Smooth muscle cell (in vitro differentiated cells): ENCODE measurements around the gene C9orf78. TPM values are rescaled to one million over a fixed set of nuclear protein-coding genes. Genes with fewer than 3 reads are reported as not detected.

ENCODE experiments used
- DNase-seq: peaks from one replicate; lab custom pipeline; 2025; ENCODE audit not compliant: unreplicated experiment; lab: John Stamatoyannopoulos, UW
- H2AFZ ChIP-seq: fragments of 200-600 bp; sonication (generic); 2 replicates; pipeline ENCODE4 v1.6.0; 2016; ENCODE audit warnings: antibody characterized with exemption, low read depth, mild to moderate bottlenecking
- H3F3A ChIP-seq: fragments of 200-600 bp; sonication (generic); 2 replicates; pipeline ENCODE4 v1.6.0; 2017; ENCODE audit warnings: antibody characterized with exemption, low read depth
- H3K27ac ChIP-seq: fragments of 200-600 bp; sonication (generic); 2 replicates; pipeline ENCODE4 v1.5.1; 2016; ENCODE audit warnings: low read depth, mild to moderate bottlenecking
- H3K27me3 ChIP-seq: fragments of 200-600 bp; sonication (generic); 2 replicates; pipeline ENCODE4 v1.6.1; 2016; ENCODE audit warnings: low read depth, mild to moderate bottlenecking
- H3K36me3 ChIP-seq: fragments of 200-600 bp; sonication (generic); 2 replicates; pipeline ENCODE4 v1.5.1; 2016; ENCODE audit warnings: low read depth
- H3K4me1 ChIP-seq: fragments of 200-600 bp; sonication (generic); 2 replicates; pipeline ENCODE4 v1.5.1; 2016; ENCODE audit warnings: low read depth
- H3K4me2 ChIP-seq: fragments of 200-600 bp; sonication (generic); 2 replicates; pipeline ENCODE4 v1.6.0; 2016; ENCODE audit warnings: mild to moderate bottlenecking
- H3K4me3 ChIP-seq: fragments of 200-600 bp; sonication (generic); 2 replicates; pipeline ENCODE4 v1.5.1; 2016; ENCODE audit warnings: mild to moderate bottlenecking
- H3K79me2 ChIP-seq: fragments of 200-600 bp; sonication (generic); 2 replicates; pipeline ENCODE4 v1.6.0; 2016; ENCODE audit warnings: low read depth, mild to moderate bottlenecking
- H3K9ac ChIP-seq: fragments of 200-600 bp; sonication (generic); 2 replicates; pipeline ENCODE4 v1.6.0; 2016; ENCODE audit warnings: low read depth
- H3K9me3 ChIP-seq: fragments of 200-600 bp; sonication (generic); replicated peaks from 2 replicates; pipeline ENCODE4 v1.5.1; 2016; ENCODE audit warnings: low read depth
- H4K20me1 ChIP-seq: fragments of 200-600 bp; sonication (generic); 2 replicates; pipeline ENCODE4 v1.6.0; 2016; ENCODE audit warnings: low read depth
- CTCF ChIP-seq: fragments of 200-600 bp; sonication (generic); IDR thresholded peaks from 2 replicates; pipeline ENCODE4 v1.5.1; 2017; ENCODE audit warnings: borderline replicate concordance, mild to moderate bottlenecking, antibody characterized with exemption; ENCODE audit not compliant: insufficient read depth, poor library complexity, severe bottlenecking
- WGBS: methylation state at CpG from one replicate; pipeline ENCODE4 v1.1.7; 2016; ENCODE audit warnings: low lambda C conversion rate; 5-methylcytosine and 5-hydroxymethylcytosine counted together
- polyA plus RNA-seq: library from polyadenylated mRNA; unstranded; fragments of >200 nt; fragmentation: Nextera tagmentation; extraction: Ambion mirVana; gene quantifications from 2 replicates; pipeline ENCODE4 v1.2.1, GENCODE V29; 2016
- total RNA-seq: library from RNA; depleted of rRNA; stranded (reverse); fragments of >200 nt; gene quantifications from 2 replicates; pipeline ENCODE4 v1.2.3, GENCODE V29; 2014

The C9orf78 gene
- total and polyA plus RNA-seq, 2 experiments from 2014 or later, result 38.0 to 53.8 TPM

DNA sequence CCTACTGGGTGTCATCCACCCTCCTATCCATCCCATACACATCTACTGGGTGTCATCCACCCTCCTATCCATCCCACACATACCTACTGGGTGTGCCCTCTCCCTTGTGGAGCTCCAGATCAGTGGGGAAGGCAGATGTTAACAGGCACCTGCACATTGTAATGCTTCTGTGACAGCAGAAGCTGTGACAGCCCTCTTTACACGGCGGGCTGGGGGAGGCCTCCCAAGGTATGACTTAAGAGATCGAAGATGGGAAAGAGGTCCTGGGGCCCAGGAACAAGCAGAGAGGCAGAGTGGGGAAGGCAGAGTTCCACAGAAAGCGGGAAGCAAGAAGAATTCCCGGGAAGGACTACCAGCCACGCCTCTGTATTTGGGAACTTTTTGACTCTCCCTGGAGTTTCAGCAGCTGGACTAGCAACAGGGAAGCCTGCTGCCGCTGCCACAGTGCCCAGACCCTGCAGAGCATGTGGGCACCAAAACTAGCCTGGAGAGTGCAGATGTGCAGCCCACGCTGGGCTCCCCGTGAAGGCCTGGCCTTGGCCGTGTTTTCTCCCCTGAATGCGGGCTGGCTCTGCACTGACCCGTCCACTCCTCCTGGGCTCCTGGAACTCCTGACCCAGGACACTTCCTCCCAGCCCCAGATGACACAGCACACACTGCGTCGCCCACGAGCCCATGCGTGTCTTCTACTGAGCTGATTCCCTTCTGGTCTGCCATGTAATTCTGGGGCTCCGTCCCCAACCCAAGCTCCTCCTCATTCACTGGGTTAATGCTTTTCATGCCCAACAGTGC, 20.4 kb downstream of the C9orf78 start:
- H3K9me3 ChIP-seq, result no peaks in the 10 kb centered on the region
- no peak overlapping the region for H3K4me2 ChIP-seq
- H3K9ac ChIP-seq, result no peak overlapping the region
- no peak overlapping the region for H3K27ac ChIP-seq
- no peak overlapping the region for H3K4me3 ChIP-seq
- no peaks in the 10 kb centered on the region for H3K79me2 ChIP-seq
- H3K27me3 ChIP-seq, result no peaks in the 10 kb centered on the region
- no peak for DNase-seq
- no peak for TF ChIP-seq CTCF
- H3K36me3 ChIP-seq, result no peaks in the 10 kb centered on the region
- no peaks in the 10 kb centered on the region for H3F3A ChIP-seq
- peaks cover 6% of the 10 kb centered on the region for H4K20me1 ChIP-seq
- H3K4me1 ChIP-seq, result no peaks in the 10 kb centered on the region
- H2AFZ ChIP-seq, result no peak overlapping the region
- 97% methylated on average over 17 of the region's 17 CpGs for WGBS

- no peak overlapping the region for H2AFZ ChIP-seq
- peaks cover 6% of the 10 kb centered on the region for H4K20me1 ChIP-seq
- WGBS, result 95% methylated on average over 9 of the region's 9 CpGs
- H3K4me3 ChIP-seq, result no peak overlapping the region
- no peak for TF ChIP-seq CTCF
- H3K79me2 ChIP-seq, result no peaks in the 10 kb centered on the region
- H3K4me1 ChIP-seq, result no peaks in the 10 kb centered on the region
- H3K27ac ChIP-seq, result no peak overlapping the region
- no peaks in the 10 kb centered on the region for H3K36me3 ChIP-seq
- no peak overlapping the region for H3K9ac ChIP-seq
- H3K4me2 ChIP-seq, result no peak overlapping the region
- H3K9me3 ChIP-seq, result no peaks in the 10 kb centered on the region
- H3F3A ChIP-seq, result no peaks in the 10 kb centered on the region
- DNase-seq, result no peak
- no peaks in the 10 kb centered on the region for H3K27me3 ChIP-seq
Measured at GRCh38 chr9:129813661-129814060, 21.4 kb downstream of the C9orf78 start.

- Histone ChIP-seq H2AFZ (no peak overlapping the region), H3K27ac (no peak overlapping the region), H3K36me3 (no peaks in the 10 kb centered on the region), H3K4me1 (no peaks in the 10 kb centered on the region), H3K9ac (no peak overlapping the region), H3K79me2 (no peaks in the 10 kb centered on the region), H3K9me3 (no peaks in the 10 kb centered on the region), H3K27me3 (no peaks in the 10 kb centered on the region), H3F3A (no peaks in the 10 kb centered on the region), H3K4me2 (no peak overlapping the region), H3K4me3 (no peak overlapping the region), H4K20me1 (peaks cover 6% of the 10 kb centered on the region)
- no peak for TF ChIP-seq CTCF
- WGBS, result 96% methylated on average over 9 of the region's 9 CpGs
- no peak for DNase-seq
Measured at GRCh38 chr9:129812385-129812784, 22.7 kb downstream of the C9orf78 start.

DNA sequence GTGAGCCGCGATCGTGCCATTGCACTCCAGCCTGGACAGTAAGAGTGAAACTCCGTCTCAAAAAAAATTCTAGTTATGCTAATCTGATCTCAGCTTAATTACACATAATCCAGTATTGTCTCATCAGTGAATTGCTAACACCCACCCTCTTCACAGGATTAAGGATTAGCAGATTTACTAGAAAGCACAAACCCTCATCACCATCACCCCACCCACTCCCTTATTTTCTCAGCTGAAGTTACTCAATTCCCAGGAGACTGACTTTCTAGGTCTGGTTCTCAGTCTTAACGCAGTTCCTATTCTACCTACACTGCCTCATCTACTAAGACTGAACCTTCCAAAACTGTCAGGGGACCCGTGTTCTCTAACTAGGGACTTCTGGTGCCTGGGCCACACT, 23.1 kb downstream of the C9orf78 start:
- no peak for TF ChIP-seq CTCF
- H3K9me3 ChIP-seq, result no peaks in the 10 kb centered on the region
- H3K4me3 ChIP-seq, result no peak overlapping the region
- no peaks in the 10 kb centered on the region for H3K4me1 ChIP-seq
- no peak overlapping the region for H3K9ac ChIP-seq
- H4K20me1 ChIP-seq, result peaks cover 6% of the 10 kb centered on the region
- no peak overlapping the region for H3K4me2 ChIP-seq
- H3K27ac ChIP-seq, result no peak overlapping the region
- H3K79me2 ChIP-seq, result no peaks in the 10 kb centered on the region
- H3F3A ChIP-seq, result no peaks in the 10 kb centered on the region
- DNase-seq, result no peak
- no peaks in the 10 kb centered on the region for H3K27me3 ChIP-seq
- 88% methylated on average over 6 of the region's 6 CpGs for WGBS
- H2AFZ ChIP-seq, result no peak overlapping the region
- no peaks in the 10 kb centered on the region for H3K36me3 ChIP-seq
